GM12878 (cell line): ENCODE data around the gene NEMP2. TPM values are rescaled to one million over a fixed set of nuclear protein-coding genes. Genes with fewer than 3 reads are reported as not detected.

Experiments used
- ATAC-seq: fragments of 200-7000 bp; cut with Tn5 transposase; 3 replicates; pipeline ENCODE4 v1.9.1; 2020; ENCODE audit warnings: mild to moderate bottlenecking, moderate library complexity
- BruUV-seq: library from RNA; stranded (reverse); fragments of 400-500 nt; replicated peaks from 2 replicates; lab custom pipeline; 2021; lab: Mats Ljungman, UMichigan
- CTCF ChIA-PET: fragments of 300-600 bp; sonication (Branson Sonifier 250); formaldehyde crosslinking; extraction: SDS; loops from one replicate; lab custom pipeline; 2021; ENCODE audit warnings: inconsistent platforms; lab: Yijun Ruan, JAX
- POLR2A ChIA-PET: fragments of 350-600 bp; formaldehyde crosslinking; extraction: SDS; loops from one replicate; lab custom pipeline; 2021; ENCODE audit warnings: inconsistent platforms; lab: Charles Lee
- RAD21 ChIA-PET: fragments of 300-600 bp; sonication (Branson Sonifier 250); formaldehyde crosslinking; loops from one replicate; lab custom pipeline; 2023; ENCODE audit warnings: antibody characterized with exemption; ENCODE audit not compliant: unreplicated experiment; lab: Charles Lee
- SMC1A ChIA-PET: fragments of 300-600 bp; sonication (Branson Sonifier 250); formaldehyde crosslinking; loops from one replicate; lab custom pipeline; 2023; ENCODE audit not compliant: unreplicated experiment, uncharacterized antibody; lab: Charles Lee
- DNase-seq: peaks from one replicate; pipeline ENCODE4 v3.0.0-alpha.2; 2011; ENCODE audit warnings: low read depth, low spot score
- FAIRE-seq: peaks from 3 replicates; lab custom pipeline; 2011; peaks lifted over from hg19 to GRCh38; lab: Jason Lieb, UNC
- H2AFZ ChIP-seq: 2 replicates; pipeline ENCODE4 v1.6.0; 2011; ENCODE audit warnings: low read depth, low read length, control low read depth; ENCODE audit not compliant: control insufficient read depth
- H3K27ac ChIP-seq: 2 replicates; pipeline ENCODE4 v1.5.1; 2011; ENCODE audit warnings: control low read depth; ENCODE audit not compliant: control insufficient read depth, insufficient read depth
- H3K27me3 ChIP-seq, 2 experiments: replicated peaks in 1 of 2; 2 replicates each; pipeline versions ENCODE4 v1.6.0 to v1.6.1; 2011; ENCODE audit warnings: low read length in 1 of 2; ENCODE audit not compliant: control insufficient read depth in 2 of 2, insufficient read depth in 2 of 2
- H3K36me3 ChIP-seq, 2 experiments: 2 replicates each; pipeline ENCODE4 v1.5.1; 2011; ENCODE audit warnings: low read length in 1 of 2; ENCODE audit not compliant: control insufficient read depth in 2 of 2, insufficient read depth in 2 of 2
- H3K4me1 ChIP-seq: 2 replicates; pipeline ENCODE4 v1.6.1; 2011; ENCODE audit warnings: mild to moderate bottlenecking, low read length, moderate library complexity, mixed read lengths; ENCODE audit not compliant: control insufficient read depth, insufficient read depth
- H3K4me2 ChIP-seq: 2 replicates; pipeline ENCODE4 v1.6.0; 2011; ENCODE audit warnings: control low read depth; ENCODE audit not compliant: control insufficient read depth, insufficient read depth
- H3K4me3 ChIP-seq: fragments of 200-600 bp; sonication (generic); 2 replicates; pipeline ENCODE4 v1.5.1; 2016
- H3K79me2 ChIP-seq: 2 replicates; pipeline ENCODE4 v1.6.0; 2011; ENCODE audit warnings: low read length; ENCODE audit not compliant: control insufficient read depth, insufficient read depth
- H3K9ac ChIP-seq: 2 replicates; pipeline ENCODE4 v1.8.0; 2011; ENCODE audit warnings: low read length, control low read depth, mixed read lengths; ENCODE audit not compliant: control insufficient read depth, insufficient read depth
- H3K9me3 ChIP-seq: replicated peaks from 3 replicates; pipeline ENCODE4 v1.5.1; 2011; ENCODE audit warnings: mild to moderate bottlenecking, low read length; ENCODE audit not compliant: control insufficient read depth, insufficient read depth
- H4K20me1 ChIP-seq: 2 replicates; pipeline ENCODE4 v1.6.0; 2011; ENCODE audit not compliant: control insufficient read depth, insufficient read depth
- ASH2L ChIP-seq: fragments of 300-600, 200-600 bp; sonication (generic); IDR thresholded peaks from 2 replicates; pipeline ENCODE4 v1.6.1; 2017; ENCODE audit warnings: low read depth, mild to moderate bottlenecking, borderline replicate concordance
- ATF7 ChIP-seq: fragments of 450-650 bp; IDR thresholded peaks from 2 replicates; pipeline ENCODE4 v1.6.1; 2016; ENCODE audit warnings: low read depth, mild to moderate bottlenecking
- BRCA1 ChIP-seq: IDR thresholded peaks from 2 replicates; pipeline ENCODE4 v1.6.1; 2011; ENCODE audit warnings: low read depth, low read length, improper control_type of control experiment
- CBX3 ChIP-seq: fragments of 200-600 bp; sonication (generic); IDR thresholded peaks from 2 replicates; pipeline ENCODE4 v1.6.1; 2016; ENCODE audit warnings: low read depth, borderline replicate concordance
- CHD4 ChIP-seq: fragments of 200-600 bp; sonication (generic); IDR thresholded peaks from 2 replicates; pipeline ENCODE4 v1.6.1; 2016; ENCODE audit warnings: mild to moderate bottlenecking
- EED ChIP-seq: sonication (generic); IDR thresholded peaks from 2 replicates; pipeline ENCODE4 v1.6.1; 2016; ENCODE audit warnings: antibody characterized with exemption, low read depth
- EZH2 ChIP-seq: IDR thresholded peaks from 2 replicates; pipeline ENCODE4 v1.6.1; 2012; ENCODE audit warnings: low read depth, mild to moderate bottlenecking, control low read depth, inconsistent platforms, low read length, borderline replicate concordance; ENCODE audit not compliant: control insufficient read depth
- MXI1 ChIP-seq: fragments of 150-350 bp; IDR thresholded peaks from 2 replicates; pipeline ENCODE4 v1.6.1; 2011; ENCODE audit warnings: low read depth, mild to moderate bottlenecking, inconsistent platforms, low read length, improper control_type of control experiment
- RELA ChIP-seq: fragments of 450-650 bp; IDR thresholded peaks from 2 replicates; pipeline ENCODE4 v1.8.0; 2014; ENCODE audit warnings: borderline replicate concordance; ENCODE audit not compliant: partially characterized antibody
- SMARCA5 ChIP-seq: fragments of 450-650 bp; IDR thresholded peaks from 2 replicates; pipeline ENCODE4 v1.6.1; 2017; ENCODE audit warnings: mild to moderate bottlenecking
- TCF12 ChIP-seq: IDR thresholded peaks from 2 replicates; pipeline ENCODE4 v1.6.1; 2011; ENCODE audit warnings: low read depth, mild to moderate bottlenecking, low read length
- YBX1 ChIP-seq: fragments of 450-650 bp; IDR thresholded peaks from 2 replicates; pipeline ENCODE4 v1.6.1; 2016; ENCODE audit warnings: antibody characterized with exemption
- WGBS: methylation state at CpG from one replicate; pipeline ENCODE4 v1.1.6; 2016; ENCODE audit warnings: low lambda C conversion rate; ENCODE audit not compliant: insufficient replicate concordance, insufficient coverage; ENCODE audit errors: missing lambda C conversion rate; 5-methylcytosine and 5-hydroxymethylcytosine counted together
- in situ Hi-C: fragments of 300-500 bp; cut with MboI; formaldehyde crosslinking; loops from 9 replicates; pipeline ENCODE4 v1.14.3; 2018; ENCODE audit warnings: mixed read lengths
- intact Hi-C: fragments of 100-400 bp; cut with micrococcal nuclease; formaldehyde crosslinking; loops from one replicate; pipeline ENCODE4 v1.14.2; 2022; ENCODE audit not compliant: unreplicated experiment
- polyA plus RNA-seq, 11 experiments: library from polyadenylated mRNA; depleted of rRNA in 4 of 11; unstranded in 6 of 11; stranded (reverse) in 5 of 11; fragments of >200 nt; fragmentation: Nextera tagmentation in 4 of 11; fragmentation: Illumina TruSeq in 1 of 11; extraction: Ambion mirVana in 4 of 11; extraction: Trizol in 1 of 11; gene quantifications; 1 replicate in 1 of 11; 2 replicates in 10 of 11; pipeline versions ENCODE4 v1.2.1 to v1.2.3, GENCODE V29; 2011 to 2016; ENCODE audit warnings: inconsistent platforms in 2 of 11, missing spikeins in 2 of 11, low read depth in 1 of 11
- total RNA-seq, 4 experiments: library from RNA; depleted of rRNA in 3 of 4; stranded (reverse); fragments of >200 nt in 3 of 4; fragmentation: Illumina TruSeq in 1 of 4; extraction: Trizol in 1 of 4; gene quantifications; 2 replicates each; pipeline versions ENCODE4 v1.2.1 to v1.2.3, GENCODE V29; 2013 to 2021
- TF ChIP-seq, protein P1 (sequence below): fragments of 450-650 bp; IDR thresholded peaks from 2 replicates; pipeline ENCODE4 v1.6.1; 2018; ENCODE audit warnings: mild to moderate bottlenecking, low read depth, moderate library complexity; ENCODE audit not compliant: partially characterized antibody
- TF ChIP-seq, protein P2 (sequence below): fragments of 450-650 bp; formaldehyde crosslinking; IDR thresholded peaks from 2 replicates; pipeline ENCODE4 v1.5.0; 2022; ENCODE audit warnings: mild to moderate bottlenecking, missing genetic modification characterization

NEMP2 gene
- total and polyA plus RNA-seq, 10 of the 15 experiments (the other 5 are each of a cell fraction or from before 2014, with no cell fraction given): 2.3 to 14.0 (median 8.1) TPM

DNA sequence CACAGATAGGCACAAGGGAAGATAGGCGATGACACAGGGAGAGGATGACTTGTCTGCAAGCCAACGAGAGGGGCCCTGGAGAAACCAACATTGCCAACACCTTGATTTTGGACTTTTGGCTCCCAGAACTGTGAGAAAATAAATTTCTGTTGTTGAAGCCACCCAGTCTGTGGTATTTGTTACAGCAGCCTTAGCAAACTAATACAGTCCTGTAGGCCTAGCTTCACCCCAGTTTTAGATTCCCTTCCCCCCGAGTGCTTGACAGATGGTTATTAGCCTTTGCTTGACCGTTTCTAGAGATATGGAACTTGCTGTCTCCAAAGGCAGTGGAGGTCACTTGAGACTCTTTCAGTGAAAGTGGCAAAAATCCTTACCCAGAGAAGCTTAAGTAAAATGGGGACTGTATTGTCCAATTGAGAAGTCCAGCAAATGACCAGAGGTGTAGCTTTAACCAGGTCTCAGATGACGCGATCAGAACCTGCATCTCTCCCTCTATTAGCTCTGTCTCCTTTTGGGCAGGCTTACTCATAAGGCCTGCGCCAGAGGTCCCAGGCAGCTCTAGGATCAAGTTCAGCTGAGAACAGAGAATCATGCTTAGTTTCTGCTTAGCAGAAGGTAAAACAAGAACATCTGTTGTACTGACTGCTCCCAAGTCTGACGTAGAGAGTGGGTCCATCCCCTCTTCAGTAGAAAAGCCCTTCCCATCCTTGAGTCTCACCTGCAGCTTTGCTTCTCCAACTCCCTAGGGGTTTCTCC lies 76.0 kb downstream of the NEMP2 start (continued):
- TF ChIP-seq EZH2 (no peak), ATF7 (no peak), YBX1 (no peak), RELA (no peak), CHD4 (no peak), ASH2L (no peak), SMARCA5 (no peak), BRCA1 (no peak), EED (no peak)
- TF ChIP-seq, protein P1, sequence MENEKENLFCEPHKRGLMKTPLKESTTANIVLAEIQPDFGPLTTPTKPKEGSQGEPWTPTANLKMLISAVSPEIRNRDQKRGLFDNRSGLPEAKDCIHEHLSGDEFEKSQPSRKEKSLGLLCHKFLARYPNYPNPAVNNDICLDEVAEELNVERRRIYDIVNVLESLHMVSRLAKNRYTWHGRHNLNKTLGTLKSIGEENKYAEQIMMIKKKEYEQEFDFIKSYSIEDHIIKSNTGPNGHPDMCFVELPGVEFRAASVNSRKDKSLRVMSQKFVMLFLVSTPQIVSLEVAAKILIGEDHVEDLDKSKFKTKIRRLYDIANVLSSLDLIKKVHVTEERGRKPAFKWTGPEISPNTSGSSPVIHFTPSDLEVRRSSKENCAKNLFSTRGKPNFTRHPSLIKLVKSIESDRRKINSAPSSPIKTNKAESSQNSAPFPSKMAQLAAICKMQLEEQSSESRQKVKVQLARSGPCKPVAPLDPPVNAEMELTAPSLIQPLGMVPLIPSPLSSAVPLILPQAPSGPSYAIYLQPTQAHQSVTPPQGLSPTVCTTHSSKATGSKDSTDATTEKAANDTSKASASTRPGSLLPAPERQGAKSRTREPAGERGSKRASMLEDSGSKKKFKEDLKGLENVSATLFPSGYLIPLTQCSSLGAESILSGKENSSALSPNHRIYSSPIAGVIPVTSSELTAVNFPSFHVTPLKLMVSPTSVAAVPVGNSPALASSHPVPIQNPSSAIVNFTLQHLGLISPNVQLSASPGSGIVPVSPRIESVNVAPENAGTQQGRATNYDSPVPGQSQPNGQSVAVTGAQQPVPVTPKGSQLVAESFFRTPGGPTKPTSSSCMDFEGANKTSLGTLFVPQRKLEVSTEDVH: no peak

DNA sequence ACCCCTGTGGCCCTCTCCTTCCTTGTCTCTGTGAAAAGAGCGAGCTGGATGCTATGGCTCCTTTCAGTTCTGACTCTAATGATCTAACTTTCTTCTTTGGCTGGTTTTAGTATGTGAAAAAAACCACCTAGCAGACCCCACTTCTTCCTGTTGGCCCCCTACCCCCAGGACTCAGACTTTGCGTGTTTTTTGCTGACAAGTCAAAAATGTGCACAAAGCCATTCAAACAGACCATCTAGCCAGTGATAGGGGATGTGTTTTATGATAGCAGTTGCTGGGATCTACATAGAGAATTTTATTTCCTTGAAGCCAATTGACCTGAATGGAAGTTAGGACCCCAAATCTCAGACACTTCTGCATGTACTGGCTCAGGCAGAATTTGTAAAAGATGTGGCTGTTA lies 77.3 kb downstream of the NEMP2 start:
- ATAC-seq (no peak), FAIRE-seq (no peak), DNase-seq (no peak)
- Histone ChIP-seq H3K79me2 (peaks cover 5% of the 10 kb centered on the region), H3K4me2 (no peak overlapping the region), H3K27ac (no peak overlapping the region), H4K20me1 (no peaks in the 10 kb centered on the region), H3K9ac (no peak overlapping the region), H3K4me1 (peaks cover 3% of the 10 kb centered on the region; the same call in 1 of the 2 replicates), H3K9me3 (no peaks in the 10 kb centered on the region; the same call in 2 of the 3 replicates), H2AFZ (no peak overlapping the region), H3K27me3 (no peaks in the 10 kb centered on the region), H3K36me3 (peaks cover 0 to 6% of the 10 kb centered on the region in 2 experiments; a peak in 2 of 4 replicates), H3K4me3 (no peak overlapping the region)
- RAD21 ChIA-PET: no interaction called here
- TF ChIP-seq, protein P2, sequence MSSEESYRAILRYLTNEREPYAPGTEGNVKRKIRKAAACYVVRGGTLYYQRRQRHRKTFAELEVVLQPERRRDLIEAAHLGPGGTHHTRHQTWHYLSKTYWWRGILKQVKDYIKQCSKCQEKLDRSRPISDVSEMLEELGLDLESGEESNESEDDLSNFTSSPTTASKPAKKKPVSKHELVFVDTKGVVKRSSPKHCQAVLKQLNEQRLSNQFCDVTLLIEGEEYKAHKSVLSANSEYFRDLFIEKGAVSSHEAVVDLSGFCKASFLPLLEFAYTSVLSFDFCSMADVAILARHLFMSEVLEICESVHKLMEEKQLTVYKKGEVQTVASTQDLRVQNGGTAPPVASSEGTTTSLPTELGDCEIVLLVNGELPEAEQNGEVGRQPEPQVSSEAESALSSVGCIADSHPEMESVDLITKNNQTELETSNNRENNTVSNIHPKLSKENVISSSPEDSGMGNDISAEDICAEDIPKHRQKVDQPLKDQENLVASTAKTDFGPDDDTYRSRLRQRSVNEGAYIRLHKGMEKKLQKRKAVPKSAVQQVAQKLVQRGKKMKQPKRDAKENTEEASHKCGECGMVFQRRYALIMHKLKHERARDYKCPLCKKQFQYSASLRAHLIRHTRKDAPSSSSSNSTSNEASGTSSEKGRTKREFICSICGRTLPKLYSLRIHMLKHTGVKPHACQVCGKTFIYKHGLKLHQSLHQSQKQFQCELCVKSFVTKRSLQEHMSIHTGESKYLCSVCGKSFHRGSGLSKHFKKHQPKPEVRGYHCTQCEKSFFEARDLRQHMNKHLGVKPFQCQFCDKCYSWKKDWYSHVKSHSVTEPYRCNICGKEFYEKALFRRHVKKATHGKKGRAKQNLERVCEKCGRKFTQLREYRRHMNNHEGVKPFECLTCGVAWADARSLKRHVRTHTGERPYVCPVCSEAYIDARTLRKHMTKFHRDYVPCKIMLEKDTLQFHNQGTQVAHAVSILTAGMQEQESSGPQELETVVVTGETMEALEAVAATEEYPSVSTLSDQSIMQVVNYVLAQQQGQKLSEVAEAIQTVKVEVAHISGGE (CRISPR knock-in tag): no peak
- no peak for TF ChIP-seq CBX3
- no peak for TF ChIP-seq MXI1
- TF ChIP-seq TCF12: no peak
- WGBS: 98% methylated on average over 2 of the region's 2 CpGs
- in situ Hi-C loops: no loop called here
- SMC1A ChIA-PET: interaction anchor here (0.8 to 6.0 kb wide), 3 partner anchors 10 to 26 kb away, joined by 3 to 30 read pairs (median 3); no protein-coding TSS in a partner anchor
- POLR2A ChIA-PET: no interaction called here
- BruUV-seq: no TSS peak
- CTCF ChIA-PET: no interaction called here
- intact Hi-C loops: no loop called here
